Ishikawa (cell line): Measurements from ENCODE around the gene DUSP22.

Source experiments
- CEBPB ChIP-seq: IDR thresholded peaks from 2 replicates; pipeline ENCODE4 v1.6.1; 2012
- CREB1 ChIP-seq: IDR thresholded peaks from 2 replicates; pipeline ENCODE4 v1.6.1; 2012; ENCODE audit warnings: low read depth
- EGR1 ChIP-seq: IDR thresholded peaks from 2 replicates; pipeline ENCODE4 v1.6.1; 2012
- EP300 ChIP-seq: IDR thresholded peaks from 2 replicates; pipeline ENCODE4 v1.6.1; 2012; ENCODE audit warnings: borderline replicate concordance
- FOXM1 ChIP-seq: IDR thresholded peaks from 2 replicates; pipeline ENCODE4 v1.6.1; 2012; ENCODE audit warnings: low read depth, borderline replicate concordance
- MAX ChIP-seq: IDR thresholded peaks from 2 replicates; pipeline ENCODE4 v1.6.1; 2012
- NFIC ChIP-seq: IDR thresholded peaks from 2 replicates; pipeline ENCODE4 v1.6.1; 2012
- RAD21 ChIP-seq: IDR thresholded peaks from 2 replicates; pipeline ENCODE4 v1.6.1; 2012; ENCODE audit warnings: low read depth
- TAF1 ChIP-seq: IDR thresholded peaks from 2 replicates; pipeline ENCODE4 v1.6.1; 2012; ENCODE audit warnings: low read depth, mild to moderate bottlenecking
- TCF12 ChIP-seq: IDR thresholded peaks from 2 replicates; pipeline ENCODE4 v1.6.1; 2012; ENCODE audit warnings: low read depth
- TEAD4 ChIP-seq: IDR thresholded peaks from 2 replicates; pipeline ENCODE4 v1.6.1; 2012
- YY1 ChIP-seq: IDR thresholded peaks from 2 replicates; pipeline ENCODE4 v1.6.1; 2012; ENCODE audit warnings: low read depth
- ZBTB7A ChIP-seq: IDR thresholded peaks from 2 replicates; pipeline ENCODE4 v1.6.1; 2012; ENCODE audit warnings: low read depth
- TF ChIP-seq, protein P1 (sequence below): IDR thresholded peaks from 2 replicates; pipeline ENCODE4 v1.6.1; 2012
- TF ChIP-seq, protein P2 (sequence below): IDR thresholded peaks from 2 replicates; pipeline ENCODE4 v1.6.1; 2012; ENCODE audit warnings: low read depth, mild to moderate bottlenecking

The DUSP22 gene

DNA sequence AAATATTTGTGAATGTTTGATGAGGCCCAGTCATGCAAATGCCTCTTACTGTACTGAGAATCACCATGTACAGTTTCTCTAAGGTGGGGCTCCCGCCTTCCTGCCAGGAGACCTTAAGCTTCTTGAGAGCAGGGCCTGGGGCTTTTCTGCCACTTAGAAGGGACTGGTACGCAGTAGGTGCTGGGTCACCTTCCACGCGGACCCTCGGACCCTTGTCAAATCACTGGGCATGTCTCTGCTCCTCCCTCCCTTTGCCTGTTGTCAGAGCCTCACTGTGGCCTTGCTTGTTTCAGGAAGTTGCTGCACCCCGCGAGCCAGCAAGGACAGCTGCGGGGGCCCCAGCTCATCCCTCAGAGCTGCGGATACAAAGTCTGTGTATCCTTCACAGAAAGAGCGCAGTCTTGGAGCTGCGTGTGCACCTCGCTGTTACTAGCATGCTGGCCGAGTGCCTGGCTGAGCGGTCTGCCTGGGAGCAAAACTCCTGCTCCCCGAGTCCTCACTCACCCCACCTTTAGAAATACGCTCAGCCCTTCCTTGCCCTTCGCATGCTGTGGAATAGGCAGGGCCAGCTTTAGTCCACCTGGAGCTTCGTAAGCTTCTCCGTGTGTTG is 68.6 kb downstream of the DUSP22 start:
- no peak for TF ChIP-seq EP300
- no peak for TF ChIP-seq CEBPB
- no peak for TF ChIP-seq TAF1
- TF ChIP-seq FOXM1: no peak
- no peak for TF ChIP-seq NFIC
- TF ChIP-seq CREB1: no peak
- TF ChIP-seq, protein P1, sequence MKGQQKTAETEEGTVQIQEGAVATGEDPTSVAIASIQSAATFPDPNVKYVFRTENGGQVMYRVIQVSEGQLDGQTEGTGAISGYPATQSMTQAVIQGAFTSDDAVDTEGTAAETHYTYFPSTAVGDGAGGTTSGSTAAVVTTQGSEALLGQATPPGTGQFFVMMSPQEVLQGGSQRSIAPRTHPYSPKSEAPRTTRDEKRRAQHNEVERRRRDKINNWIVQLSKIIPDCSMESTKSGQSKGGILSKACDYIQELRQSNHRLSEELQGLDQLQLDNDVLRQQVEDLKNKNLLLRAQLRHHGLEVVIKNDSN: no peak
- no peak for TF ChIP-seq MAX
- no peak for TF ChIP-seq RAD21
- TF ChIP-seq YY1: no peak
- TF ChIP-seq, protein P2, sequence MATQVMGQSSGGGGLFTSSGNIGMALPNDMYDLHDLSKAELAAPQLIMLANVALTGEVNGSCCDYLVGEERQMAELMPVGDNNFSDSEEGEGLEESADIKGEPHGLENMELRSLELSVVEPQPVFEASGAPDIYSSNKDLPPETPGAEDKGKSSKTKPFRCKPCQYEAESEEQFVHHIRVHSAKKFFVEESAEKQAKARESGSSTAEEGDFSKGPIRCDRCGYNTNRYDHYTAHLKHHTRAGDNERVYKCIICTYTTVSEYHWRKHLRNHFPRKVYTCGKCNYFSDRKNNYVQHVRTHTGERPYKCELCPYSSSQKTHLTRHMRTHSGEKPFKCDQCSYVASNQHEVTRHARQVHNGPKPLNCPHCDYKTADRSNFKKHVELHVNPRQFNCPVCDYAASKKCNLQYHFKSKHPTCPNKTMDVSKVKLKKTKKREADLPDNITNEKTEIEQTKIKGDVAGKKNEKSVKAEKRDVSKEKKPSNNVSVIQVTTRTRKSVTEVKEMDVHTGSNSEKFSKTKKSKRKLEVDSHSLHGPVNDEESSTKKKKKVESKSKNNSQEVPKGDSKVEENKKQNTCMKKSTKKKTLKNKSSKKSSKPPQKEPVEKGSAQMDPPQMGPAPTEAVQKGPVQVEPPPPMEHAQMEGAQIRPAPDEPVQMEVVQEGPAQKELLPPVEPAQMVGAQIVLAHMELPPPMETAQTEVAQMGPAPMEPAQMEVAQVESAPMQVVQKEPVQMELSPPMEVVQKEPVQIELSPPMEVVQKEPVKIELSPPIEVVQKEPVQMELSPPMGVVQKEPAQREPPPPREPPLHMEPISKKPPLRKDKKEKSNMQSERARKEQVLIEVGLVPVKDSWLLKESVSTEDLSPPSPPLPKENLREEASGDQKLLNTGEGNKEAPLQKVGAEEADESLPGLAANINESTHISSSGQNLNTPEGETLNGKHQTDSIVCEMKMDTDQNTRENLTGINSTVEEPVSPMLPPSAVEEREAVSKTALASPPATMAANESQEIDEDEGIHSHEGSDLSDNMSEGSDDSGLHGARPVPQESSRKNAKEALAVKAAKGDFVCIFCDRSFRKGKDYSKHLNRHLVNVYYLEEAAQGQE: no peak

DNA sequence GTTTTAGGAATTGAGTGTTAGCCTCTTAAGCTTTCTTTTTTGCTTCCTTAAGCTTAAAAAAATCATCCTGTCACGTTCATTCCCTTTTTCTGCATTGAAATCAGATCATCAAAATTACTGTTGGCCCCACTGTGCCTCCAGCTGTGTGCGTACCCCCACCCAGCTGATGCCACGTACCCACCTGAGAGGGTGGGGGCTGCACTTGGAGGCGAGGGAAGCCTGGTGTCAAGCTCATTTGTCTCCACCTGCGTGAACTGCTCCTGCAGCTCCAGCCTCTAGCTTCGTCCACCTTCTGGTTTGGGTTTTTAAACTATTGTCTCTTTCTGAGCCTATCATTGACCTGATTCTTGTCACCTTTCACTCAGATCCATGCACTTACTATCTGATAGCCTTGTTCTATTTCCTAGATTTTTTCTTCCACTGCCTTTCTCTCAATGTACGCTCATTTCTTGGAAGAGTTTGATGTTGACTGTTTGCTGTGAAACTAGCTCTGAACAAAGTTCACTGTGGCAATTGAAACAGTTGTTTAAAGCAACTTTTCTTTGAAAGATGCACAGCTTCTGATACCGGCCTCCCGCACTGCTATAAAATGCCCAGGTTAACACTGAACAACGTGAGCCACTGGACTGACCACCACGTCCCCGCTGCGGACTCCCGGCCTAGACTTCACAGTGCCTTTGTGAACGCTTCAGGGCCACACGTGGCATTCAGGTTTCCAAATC is 69.3 kb downstream of the DUSP22 start:
- TF ChIP-seq EGR1 (no peak), YY1 (no peak), RAD21 (no peak)

DNA sequence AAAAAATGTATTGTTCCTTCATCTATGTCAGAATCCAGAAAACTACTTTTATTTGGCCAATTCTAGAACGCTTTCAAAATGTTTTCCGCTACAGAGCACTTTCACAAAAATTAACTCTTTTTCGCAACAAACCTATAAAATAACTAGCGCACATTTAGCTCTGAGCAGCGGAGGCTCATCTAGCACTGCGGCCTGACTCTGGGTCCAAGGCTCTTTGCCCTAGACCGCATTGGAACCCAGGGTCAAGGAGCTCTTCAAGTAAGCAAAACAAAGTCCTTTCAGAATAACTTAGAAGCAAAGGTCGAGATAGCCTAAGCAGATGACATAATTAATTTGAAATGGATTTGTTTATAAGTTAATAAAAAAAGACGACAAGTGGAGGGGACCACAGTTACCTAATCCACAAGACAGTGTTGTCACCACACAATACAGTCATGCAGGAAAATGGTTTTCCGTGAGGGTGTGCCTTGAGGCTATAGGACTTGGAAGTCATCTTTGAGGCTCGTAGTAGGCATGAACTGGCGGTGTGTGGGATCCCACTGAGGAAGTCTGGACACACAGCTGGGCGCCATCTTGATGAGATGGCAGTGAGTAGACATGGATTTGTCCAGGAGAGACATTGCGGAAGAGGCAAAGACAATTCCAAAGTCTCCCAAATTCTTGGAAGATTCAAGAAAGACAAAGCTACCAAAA is 70.1 kb downstream of the DUSP22 start:
- no peak for TF ChIP-seq MAX
- TF ChIP-seq CEBPB: no peak
- TF ChIP-seq EGR1: no peak

- TF ChIP-seq, protein P1: no peak
- TF ChIP-seq, protein P2: no peak
- TF ChIP-seq NFIC (no peak), EP300 (no peak), CREB1 (no peak), FOXM1 (no peak), TEAD4 (no peak), CEBPB (no peak), TCF12 (no peak), YY1 (no peak)
Measured at GRCh38 chr6:362924-363249, 70.6 kb downstream of the DUSP22 start.

GRCh38 chr6:363291-363690 is 71.0 kb downstream of the DUSP22 start:
- TF ChIP-seq TCF12 (no peak), TAF1 (no peak), NFIC (no peak), RAD21 (no peak), MAX (no peak), EGR1 (no peak), YY1 (no peak), ZBTB7A (no peak), CREB1 (no peak), CEBPB (no peak), FOXM1 (no peak), TEAD4 (no peak), EP300 (no peak)
- TF ChIP-seq, protein P1: no peak
- TF ChIP-seq, protein P2: no peak
